Measurements from ENCODE around the gene GALNT2.

DNA sequence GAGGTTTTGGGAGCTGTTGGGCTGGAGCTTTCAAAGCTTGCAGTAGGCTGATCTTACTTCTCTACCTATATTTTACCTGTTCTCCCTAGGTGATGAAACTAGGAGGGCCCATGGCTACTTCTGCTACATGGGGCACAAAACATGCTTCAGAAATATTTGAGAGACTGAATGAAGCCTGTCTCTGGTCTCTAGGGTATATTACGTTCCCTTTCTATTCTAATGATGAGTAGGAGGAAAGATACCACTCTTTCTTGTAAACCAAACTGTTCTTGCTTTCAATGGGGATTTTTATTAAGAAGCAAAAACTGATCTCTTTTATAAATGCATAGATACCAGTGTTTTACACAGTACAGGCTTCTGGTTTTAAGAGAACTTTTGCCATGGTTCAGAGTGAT lies 103.1 kb downstream of the GALNT2 start:
- TF ChIP-seq, protein P1, sequence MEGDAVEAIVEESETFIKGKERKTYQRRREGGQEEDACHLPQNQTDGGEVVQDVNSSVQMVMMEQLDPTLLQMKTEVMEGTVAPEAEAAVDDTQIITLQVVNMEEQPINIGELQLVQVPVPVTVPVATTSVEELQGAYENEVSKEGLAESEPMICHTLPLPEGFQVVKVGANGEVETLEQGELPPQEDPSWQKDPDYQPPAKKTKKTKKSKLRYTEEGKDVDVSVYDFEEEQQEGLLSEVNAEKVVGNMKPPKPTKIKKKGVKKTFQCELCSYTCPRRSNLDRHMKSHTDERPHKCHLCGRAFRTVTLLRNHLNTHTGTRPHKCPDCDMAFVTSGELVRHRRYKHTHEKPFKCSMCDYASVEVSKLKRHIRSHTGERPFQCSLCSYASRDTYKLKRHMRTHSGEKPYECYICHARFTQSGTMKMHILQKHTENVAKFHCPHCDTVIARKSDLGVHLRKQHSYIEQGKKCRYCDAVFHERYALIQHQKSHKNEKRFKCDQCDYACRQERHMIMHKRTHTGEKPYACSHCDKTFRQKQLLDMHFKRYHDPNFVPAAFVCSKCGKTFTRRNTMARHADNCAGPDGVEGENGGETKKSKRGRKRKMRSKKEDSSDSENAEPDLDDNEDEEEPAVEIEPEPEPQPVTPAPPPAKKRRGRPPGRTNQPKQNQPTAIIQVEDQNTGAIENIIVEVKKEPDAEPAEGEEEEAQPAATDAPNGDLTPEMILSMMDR (IDR thresholded peaks at IDR 0.05; ENCODE audit: borderline replicate concordance, extremely low read depth, low read length, poor library complexity, severe bottlenecking): no peak
- no peak for TF ChIP-seq EZH2 (IDR thresholded peaks at IDR 0.05; ENCODE audit: borderline replicate concordance, low read depth, low read length, severe bottlenecking)

Measured in DND-41 (cell line).